Transverse colon (tissue), 4 donors: ENCODE results near the gene RSRC1. TPM values are rescaled to one million over a fixed set of nuclear protein-coding genes. Genes with fewer than 3 reads are reported as not detected.

ENCODE experiments used
- DNase-seq: peaks from one replicate; pipeline ENCODE4 v3.0.0-alpha.2; 2019
- H3K27ac ChIP-seq, 4 donors: fragments of 200-600 bp; sonication (generic); 2 replicates each; pipeline ENCODE4 v1.5.1; 2016 to 2018; ENCODE audit warnings: inconsistent platforms in 4 of 4
- H3K27me3 ChIP-seq: fragments of 200-600 bp; sonication (generic); 2 replicates; pipeline ENCODE4 v1.5.1; 2017; ENCODE audit warnings: inconsistent platforms
- H3K36me3 ChIP-seq, 4 donors: fragments of 200-600 bp; sonication (generic); 2 replicates each; pipeline ENCODE4 v1.5.1; 2017 to 2019; ENCODE audit warnings: inconsistent platforms in 4 of 4
- H3K4me1 ChIP-seq, 4 donors: fragments of 200-600 bp; sonication (generic); 2 replicates each; pipeline ENCODE4 v1.5.1; 2017 to 2020; ENCODE audit warnings: inconsistent platforms in 4 of 4
- H3K4me3 ChIP-seq, 4 donors: fragments of 200-600 bp; sonication (generic); 1 replicate in 1 of 4; 2 replicates in 3 of 4; pipeline versions ENCODE4 v1.5.1 to v1.6.1; 2017 to 2019; ENCODE audit warnings: inconsistent platforms in 4 of 4
- H3K9me3 ChIP-seq, 2 donors: fragments of 200-600 bp; sonication (generic); 2 replicates each; pipeline ENCODE4 v1.5.1; 2017 to 2019; ENCODE audit warnings: inconsistent platforms in 2 of 2
- EP300 ChIP-seq: sonication (generic); formaldehyde crosslinking; IDR thresholded peaks from one replicate; pipeline ENCODE4 v1.6.1; 2017; ENCODE audit warnings: antibody characterized with exemption, low read depth
- POLR2A ChIP-seq: fragments of 450-650 bp; IDR thresholded peaks from one replicate; pipeline ENCODE4 v1.6.1; 2016; ENCODE audit warnings: antibody characterized with exemption, mild to moderate bottlenecking, moderate library complexity
- POLR2AphosphoS5 ChIP-seq, 3 donors: sonication (generic); formaldehyde crosslinking; IDR thresholded peaks; one replicate each; pipeline ENCODE4 v1.6.1; 2016; ENCODE audit warnings: antibody characterized with exemption in 3 of 3
- WGBS, 2 donors: methylation state at CpG; one replicate each; pipeline ENCODE4 v1.1.5; 2018; ENCODE audit warnings: low coverage in 1 of 2; 5-methylcytosine and 5-hydroxymethylcytosine counted together
- in situ Hi-C, 4 donors: fragments of 200-750 bp; cut with MboI; loops; one replicate each; pipeline versions ENCODE4 v1.15.0 to v1.15.1; 2017; ENCODE audit warnings: low sequenced_read_pairs in 3 of 4, low pct_ligation_motif_present in 1 of 4, low pct_unique_long_range_greater_than_20kb in 1 of 4
- intact Hi-C: fragments of 100-400 bp; cut with DNase I; formaldehyde crosslinking; loops from one replicate; pipeline ENCODE4 v1.15.1; 2023; ENCODE audit warnings: low total_unique reads
- total RNA-seq, 4 donors: library from RNA; depleted of rRNA; stranded (reverse); fragments of >200 nt; gene quantifications; one replicate each; pipeline ENCODE4 v1.1.0, GENCODE V29; 2016
- TF ChIP-seq, protein P1 (sequence below), 5 experiments: fragments of 200-600 bp in 3 of 5; fragments of 450-650 bp in 2 of 5; sonication (generic) in 3 of 5; IDR thresholded peaks; 1 replicate in 2 of 5; 2 replicates in 3 of 5; pipeline ENCODE4 v1.5.1; 2016 to 2017; ENCODE audit warnings: antibody characterized with exemption in 5 of 5, inconsistent platforms in 3 of 5, mild to moderate bottlenecking in 2 of 5, moderate library complexity in 1 of 5

The RSRC1 gene
- total RNA-seq, 4 donors from 2014 or later: 5.6 to 65.1 (median 37.1) TPM

DNA sequence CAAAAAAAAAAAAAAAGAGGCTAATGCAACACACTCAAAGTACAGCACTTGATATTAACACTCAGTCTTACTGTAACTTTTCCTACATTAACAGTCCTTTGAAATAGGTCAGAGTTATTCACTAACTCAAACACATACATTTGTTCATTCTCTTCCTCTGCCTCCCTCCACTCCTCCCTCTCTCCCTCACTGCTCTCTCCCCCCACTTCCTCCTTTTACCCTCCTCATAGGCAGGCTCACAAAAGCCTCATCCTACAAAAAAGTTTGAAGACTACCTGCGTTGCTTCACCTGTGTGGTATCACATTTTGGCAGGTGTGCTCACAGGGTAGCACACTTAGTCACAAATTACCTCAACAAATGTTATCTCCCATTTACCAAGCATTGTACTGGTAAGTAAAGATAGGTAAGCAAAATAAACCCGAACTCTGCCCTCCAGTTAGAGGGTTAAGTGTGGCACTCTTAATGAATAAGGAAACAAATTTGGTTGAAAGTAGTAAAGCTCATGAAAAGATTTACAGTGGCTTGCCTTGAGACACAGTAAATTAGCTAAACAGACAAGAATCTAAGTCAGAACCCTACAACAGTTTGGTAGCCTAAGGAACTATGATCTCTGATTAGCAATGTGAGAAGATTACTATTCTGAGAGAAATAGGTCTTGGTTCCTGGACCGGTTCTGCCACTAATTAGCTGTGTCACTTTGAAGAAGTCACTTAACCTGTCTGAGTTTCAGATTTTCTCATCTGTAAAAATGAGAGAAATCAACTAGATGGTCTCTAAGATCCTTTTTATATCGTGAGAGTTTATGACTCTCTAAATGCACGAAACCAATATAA lies 310.1 kb downstream of the RSRC1 start:
- intact Hi-C loops: no loop called here

DNA sequence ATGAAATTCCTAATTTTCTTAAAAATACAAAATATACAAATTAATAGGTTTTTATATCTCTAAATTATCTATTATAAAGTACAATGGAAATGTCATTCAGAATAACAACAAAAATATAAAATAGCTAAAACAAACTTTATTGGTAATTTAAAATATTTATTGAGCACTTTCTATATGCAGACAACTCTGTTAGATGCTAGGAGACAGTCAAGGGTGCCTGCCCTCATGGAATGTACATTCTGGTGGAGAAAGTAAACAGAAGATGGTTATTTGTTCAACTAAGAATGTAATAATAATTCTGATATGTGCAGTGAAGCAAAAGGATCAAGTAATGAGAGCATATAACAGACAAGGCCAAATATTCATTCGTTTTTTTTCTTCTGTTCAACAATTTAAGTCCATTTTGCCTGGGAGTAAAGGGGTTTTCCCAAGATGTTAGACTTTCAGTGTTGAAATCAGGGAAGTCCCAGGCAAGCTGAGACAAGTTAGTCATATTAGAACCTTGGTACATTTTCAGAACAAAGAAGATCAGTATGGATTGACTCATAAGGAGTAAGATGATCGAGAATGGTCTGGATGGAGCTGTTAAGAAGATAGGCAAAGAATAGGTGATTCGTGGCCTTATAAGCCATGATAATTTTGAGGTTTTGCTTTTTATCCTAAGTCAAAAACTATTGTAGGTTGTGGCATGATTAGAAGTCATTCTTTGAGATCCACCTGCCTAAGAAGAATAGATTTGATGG lies 310.9 kb downstream of the RSRC1 start:
- WGBS, 2 donors: 68 to 77% methylated on average over 3 of the region's 3 CpGs
- in situ Hi-C loops: no loop called here
- TF ChIP-seq EP300: no peak
- TF ChIP-seq, protein P1, sequence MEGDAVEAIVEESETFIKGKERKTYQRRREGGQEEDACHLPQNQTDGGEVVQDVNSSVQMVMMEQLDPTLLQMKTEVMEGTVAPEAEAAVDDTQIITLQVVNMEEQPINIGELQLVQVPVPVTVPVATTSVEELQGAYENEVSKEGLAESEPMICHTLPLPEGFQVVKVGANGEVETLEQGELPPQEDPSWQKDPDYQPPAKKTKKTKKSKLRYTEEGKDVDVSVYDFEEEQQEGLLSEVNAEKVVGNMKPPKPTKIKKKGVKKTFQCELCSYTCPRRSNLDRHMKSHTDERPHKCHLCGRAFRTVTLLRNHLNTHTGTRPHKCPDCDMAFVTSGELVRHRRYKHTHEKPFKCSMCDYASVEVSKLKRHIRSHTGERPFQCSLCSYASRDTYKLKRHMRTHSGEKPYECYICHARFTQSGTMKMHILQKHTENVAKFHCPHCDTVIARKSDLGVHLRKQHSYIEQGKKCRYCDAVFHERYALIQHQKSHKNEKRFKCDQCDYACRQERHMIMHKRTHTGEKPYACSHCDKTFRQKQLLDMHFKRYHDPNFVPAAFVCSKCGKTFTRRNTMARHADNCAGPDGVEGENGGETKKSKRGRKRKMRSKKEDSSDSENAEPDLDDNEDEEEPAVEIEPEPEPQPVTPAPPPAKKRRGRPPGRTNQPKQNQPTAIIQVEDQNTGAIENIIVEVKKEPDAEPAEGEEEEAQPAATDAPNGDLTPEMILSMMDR (IDR thresholded peaks at IDR 0.05): no peak
- no peak for TF ChIP-seq POLR2AphosphoS5 (IDR thresholded peaks at IDR 0.05)
- no peak for TF ChIP-seq POLR2A

More for the DNA sequence above, 310.1 kb downstream of the RSRC1 start:
- Histone ChIP-seq H3K36me3 (no peaks in the 10 kb centered on the region), H3K27me3 (no peaks in the 10 kb centered on the region), H3K4me3 (no peak overlapping the region), H3K4me1 (peaks cover 0 to 3% (median 0%) of the 10 kb centered on the region in 4 donors), H3K9me3 (no peaks in the 10 kb centered on the region), H3K27ac (no peak overlapping the region)
- in situ Hi-C loops: no loop called here
- DNase-seq: no peak
- no peak for TF ChIP-seq POLR2AphosphoS5 (IDR thresholded peaks at IDR 0.05)
- TF ChIP-seq EP300: no peak
- TF ChIP-seq, protein P1 (IDR thresholded peaks at IDR 0.05): no peak
- WGBS, 2 donors: 67 to 82% methylated on average over 5 of the region's 5 CpGs

DNA sequence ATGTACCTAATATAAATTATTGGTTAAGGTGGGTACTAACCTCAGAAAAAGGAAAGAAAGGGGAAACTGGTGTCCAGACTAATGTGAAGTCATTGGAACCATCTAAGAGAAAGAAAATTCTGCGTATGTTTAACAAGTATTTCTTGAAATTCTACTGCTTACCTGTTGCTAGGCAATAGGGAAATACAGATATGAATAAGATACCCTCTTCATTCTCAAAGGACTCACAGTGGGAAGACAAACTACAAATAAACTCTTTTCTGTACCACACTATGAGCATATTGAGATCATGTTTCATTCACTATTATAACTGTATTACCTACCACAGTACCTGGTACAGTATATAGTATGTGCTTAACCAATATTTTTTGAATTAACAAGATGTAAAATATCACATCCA lies 320.6 kb downstream of the RSRC1 start:
- Histone ChIP-seq H3K4me1 (no peaks in the 10 kb centered on the region), H3K36me3 (no peaks in the 10 kb centered on the region), H3K4me3 (no peak overlapping the region), H3K27me3 (no peaks in the 10 kb centered on the region), H3K9me3 (no peaks in the 10 kb centered on the region), H3K27ac (no peak overlapping the region)
- DNase-seq: no peak
- WGBS, 2 donors: 83 to 96% methylated on average over 1 of the region's 1 CpG
- intact Hi-C loops (no loop called here), in situ Hi-C loops (loop anchor here (10.0 to 25.0 kb wide), 4 partner anchors 566 to 818 kb away; no protein-coding TSS in a partner anchor)
- TF ChIP-seq POLR2AphosphoS5 (IDR thresholded peaks at IDR 0.05) (no peak), POLR2A (no peak), EP300 (no peak)
- TF ChIP-seq, protein P1 (IDR thresholded peaks at IDR 0.05): no peak

More for the DNA sequence above, 310.9 kb downstream of the RSRC1 start:
- Histone ChIP-seq H3K27ac (no peak overlapping the region), H3K4me1 (peaks cover 0 to 3% (median 0%) of the 10 kb centered on the region in 4 donors), H3K4me3 (no peak overlapping the region), H3K9me3 (no peaks in the 10 kb centered on the region), H3K27me3 (no peaks in the 10 kb centered on the region), H3K36me3 (no peaks in the 10 kb centered on the region)
- no peak for DNase-seq
- intact Hi-C loops: no loop called here

DNA sequence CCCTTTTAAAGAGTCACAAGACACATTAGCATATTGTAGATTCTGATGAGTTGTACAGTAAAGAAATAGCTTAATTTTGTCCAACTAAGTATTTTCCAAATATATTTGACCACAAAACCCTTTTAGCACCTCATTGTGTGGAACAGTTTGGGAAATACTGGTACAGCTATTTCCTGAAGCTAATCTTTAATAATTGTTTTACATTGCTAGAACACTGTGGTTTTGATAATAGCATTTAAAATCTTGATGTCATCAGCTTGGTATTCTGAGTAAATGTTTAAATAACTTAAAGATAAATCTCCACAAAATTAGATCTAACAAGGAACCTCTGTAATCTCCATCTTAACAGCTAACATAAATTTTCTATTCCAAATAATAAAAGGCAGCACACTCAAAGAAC lies 321.1 kb downstream of the RSRC1 start:
- Histone ChIP-seq H3K27me3 (no peaks in the 10 kb centered on the region), H3K4me1 (no peaks in the 10 kb centered on the region), H3K9me3 (no peaks in the 10 kb centered on the region), H3K4me3 (no peak overlapping the region), H3K27ac (no peak overlapping the region), H3K36me3 (no peaks in the 10 kb centered on the region)
- in situ Hi-C loops: loop anchor here (10.0 to 25.0 kb wide), 4 partner anchors 566 to 819 kb away; no protein-coding TSS in a partner anchor
- no peak for DNase-seq
- TF ChIP-seq POLR2AphosphoS5 (IDR thresholded peaks at IDR 0.05) (no peak), POLR2A (no peak)
- TF ChIP-seq, protein P1 (IDR thresholded peaks at IDR 0.05): no peak
- intact Hi-C loops: no loop called here
